ENCODE measurements around the gene GRK7. TPM values are rescaled to one million over a fixed set of nuclear protein-coding genes. Genes with fewer than 3 reads are reported as not detected.
"Not testable (repeated sequence)": the region's sequence is repeated elsewhere in the genome, so short reads cannot be mapped to it uniquely, and the experiment has no call there.

The GRK7 gene
- total RNA-seq, 1 donor from 2014 or later: not detected

GRCh38 chr3:141784531-141784930, 21.3 kb downstream of the GRK7 start:
- H3K27ac Mint-ChIP-seq (ENCODE audit: unreplicated experiment): no peak overlapping the region
- H3K9me3 Mint-ChIP-seq (ENCODE audit: unreplicated experiment): peaks cover 3% of the 10 kb centered on the region
- DNase-seq (ENCODE audit: extremely low spot score, unreplicated experiment): no peak

GRCh38 chr3:141788149-141788548, 24.9 kb downstream of the GRK7 start:
- no peaks in the 10 kb centered on the region for H3K4me1 Mint-ChIP-seq (ENCODE audit: unreplicated experiment)

More at GRCh38 chr3:141784531-141784930, 21.3 kb downstream of the GRK7 start:
- TF ChIP-seq CTCF (IDR thresholded peaks at IDR 0.05): no peak
- no peaks in the 10 kb centered on the region for H3K36me3 Mint-ChIP-seq (ENCODE audit: unreplicated experiment)
- no peak overlapping the region for H3K4me3 Mint-ChIP-seq (ENCODE audit: unreplicated experiment)
- peaks cover 4% of the 10 kb centered on the region for H3K27me3 Mint-ChIP-seq (ENCODE audit: unreplicated experiment)
- no peaks in the 10 kb centered on the region for H3K4me1 Mint-ChIP-seq (ENCODE audit: unreplicated experiment)

GRCh38 chr3:141788750-141789149, 25.5 kb downstream of the GRK7 start:
- H3K27ac Mint-ChIP-seq (ENCODE audit: unreplicated experiment); H3K4me1 Mint-ChIP-seq (ENCODE audit: unreplicated experiment); H3K4me3 Mint-ChIP-seq (ENCODE audit: unreplicated experiment); H3K36me3 Mint-ChIP-seq (ENCODE audit: unreplicated experiment); H3K27me3 Mint-ChIP-seq (ENCODE audit: unreplicated experiment); H3K9me3 Mint-ChIP-seq (ENCODE audit: unreplicated experiment); DNase-seq (ENCODE audit: extremely low spot score, unreplicated experiment): not testable (repeated sequence)

More at GRCh38 chr3:141788149-141788548, 24.9 kb downstream of the GRK7 start:
- peaks cover 4% of the 10 kb centered on the region for H3K27me3 Mint-ChIP-seq (ENCODE audit: unreplicated experiment)
- no peak overlapping the region for H3K27ac Mint-ChIP-seq (ENCODE audit: unreplicated experiment)
- no peaks in the 10 kb centered on the region for H3K36me3 Mint-ChIP-seq (ENCODE audit: unreplicated experiment)
- no peak for TF ChIP-seq CTCF (IDR thresholded peaks at IDR 0.05)
- H3K4me3 Mint-ChIP-seq (ENCODE audit: unreplicated experiment): no peak overlapping the region
- H3K9me3 Mint-ChIP-seq (ENCODE audit: unreplicated experiment): no peaks in the 10 kb centered on the region
- no peak for DNase-seq (ENCODE audit: extremely low spot score, unreplicated experiment)

- no peaks in the 10 kb centered on the region for H3K4me1 Mint-ChIP-seq (ENCODE audit: unreplicated experiment)
- no peak for DNase-seq (ENCODE audit: extremely low spot score, unreplicated experiment)
These were observed 26.1 kb downstream of the GRK7 start for GRCh38 chr3:141789281-141789680.

GRCh38 chr3:141790171-141790570, 27.0 kb downstream of the GRK7 start:
- H3K36me3 Mint-ChIP-seq (ENCODE audit: unreplicated experiment): no peaks in the 10 kb centered on the region
- H3K9me3 Mint-ChIP-seq (ENCODE audit: unreplicated experiment): no peaks in the 10 kb centered on the region
- no peak for DNase-seq (ENCODE audit: extremely low spot score, unreplicated experiment)
- no peak overlapping the region for H3K4me3 Mint-ChIP-seq (ENCODE audit: unreplicated experiment)
- no peak for TF ChIP-seq CTCF (IDR thresholded peaks at IDR 0.05)
- no peaks in the 10 kb centered on the region for H3K4me1 Mint-ChIP-seq (ENCODE audit: unreplicated experiment)
- no peak overlapping the region for H3K27ac Mint-ChIP-seq (ENCODE audit: unreplicated experiment)
- H3K27me3 Mint-ChIP-seq (ENCODE audit: unreplicated experiment): no peaks in the 10 kb centered on the region

More at GRCh38 chr3:141789281-141789680, 26.1 kb downstream of the GRK7 start:
- H3K27ac Mint-ChIP-seq (ENCODE audit: unreplicated experiment): no peak overlapping the region
- H3K9me3 Mint-ChIP-seq (ENCODE audit: unreplicated experiment): no peaks in the 10 kb centered on the region
- no peaks in the 10 kb centered on the region for H3K36me3 Mint-ChIP-seq (ENCODE audit: unreplicated experiment)
- H3K27me3 Mint-ChIP-seq (ENCODE audit: unreplicated experiment): no peaks in the 10 kb centered on the region
- H3K4me3 Mint-ChIP-seq (ENCODE audit: unreplicated experiment): no peak overlapping the region
- TF ChIP-seq CTCF (IDR thresholded peaks at IDR 0.05): no peak

GRCh38 chr3:141792495-141792894, 29.3 kb downstream of the GRK7 start:
- no peak for TF ChIP-seq CTCF (IDR thresholded peaks at IDR 0.05)
- H3K36me3 Mint-ChIP-seq (ENCODE audit: unreplicated experiment): no peaks in the 10 kb centered on the region
- no peak overlapping the region for H3K4me3 Mint-ChIP-seq (ENCODE audit: unreplicated experiment)
- H3K27ac Mint-ChIP-seq (ENCODE audit: unreplicated experiment): no peak overlapping the region
- DNase-seq (ENCODE audit: extremely low spot score, unreplicated experiment): no peak
- H3K9me3 Mint-ChIP-seq (ENCODE audit: unreplicated experiment): no peaks in the 10 kb centered on the region
- no peaks in the 10 kb centered on the region for H3K27me3 Mint-ChIP-seq (ENCODE audit: unreplicated experiment)
- peaks cover 1% of the 10 kb centered on the region for H3K4me1 Mint-ChIP-seq (ENCODE audit: unreplicated experiment)
